Lung (tissue), 12 donors: ENCODE results near the gene PCIF1. TPM values are rescaled to one million over a fixed set of nuclear protein-coding genes. Genes with fewer than 3 reads are reported as not detected.

ENCODE experiments used
- ATAC-seq: fragments of 200-7000 bp; cut with Tn5 transposase; one replicate; pipeline ENCODE4 v1.9.1; 2020; ENCODE audit warnings: moderate number of reproducible peaks; ENCODE audit not compliant: insufficient read depth, low FRiP score
- DNase-seq, 3 donors: peaks; one replicate each; pipeline ENCODE4 v3.0.0-alpha.2; 2013 to 2017
- H3K27ac ChIP-seq, 2 donors: one replicate each; pipeline ENCODE4 v1.5.1; 2013; ENCODE audit warnings: mild to moderate bottlenecking in 2 of 2, moderate library complexity in 2 of 2, control low read depth in 1 of 2, inconsistent platforms in 1 of 2, low read depth in 1 of 2, low read length in 1 of 2
- H3K27me3 ChIP-seq, 3 donors: one replicate each; pipeline ENCODE4 v1.5.1; 2013; ENCODE audit warnings: low read length in 2 of 3; ENCODE audit not compliant: control insufficient read depth in 3 of 3, insufficient read depth in 3 of 3
- H3K36me3 ChIP-seq, 4 donors: one replicate each; pipeline ENCODE4 v1.5.1; 2013; ENCODE audit warnings: low read length in 4 of 4, mild to moderate bottlenecking in 1 of 4, moderate library complexity in 1 of 4; ENCODE audit not compliant: control insufficient read depth in 4 of 4, insufficient read depth in 4 of 4
- H3K4me1 ChIP-seq, 5 donors: one replicate each; pipeline ENCODE4 v1.5.1; 2013; ENCODE audit warnings: low read length in 5 of 5, mild to moderate bottlenecking in 2 of 5, moderate library complexity in 1 of 5; ENCODE audit not compliant: control insufficient read depth in 5 of 5, insufficient read depth in 5 of 5
- H3K4me3 ChIP-seq: one replicate; pipeline ENCODE4 v1.5.1; 2013; ENCODE audit warnings: mild to moderate bottlenecking, control low read depth, moderate library complexity
- H3K9ac ChIP-seq, 2 donors: one replicate each; pipeline ENCODE4 v1.5.1; 2013; ENCODE audit warnings: low read length in 2 of 2, control low read depth in 1 of 2; ENCODE audit not compliant: insufficient read depth in 1 of 2
- H3K9me3 ChIP-seq, 4 donors: one replicate each; pipeline ENCODE4 v1.5.1; 2013; ENCODE audit warnings: low read length in 3 of 4, mild to moderate bottlenecking in 1 of 4, moderate library complexity in 1 of 4; ENCODE audit not compliant: control insufficient read depth in 4 of 4, insufficient read depth in 3 of 4
- WGBS, 2 donors: extraction: QIAGEN DNeasy Blood & Tissue Kit; methylation state at CpG; one replicate each; pipeline ENCODE4 v1.1.7; 2013; 5-methylcytosine and 5-hydroxymethylcytosine counted together
- polyA plus RNA-seq, 2 donors: library from polyadenylated mRNA; stranded (reverse); fragments of 200-250 nt; gene quantifications; one replicate each; pipeline ENCODE4 v1.2.1, GENCODE V29; 2013
- total RNA-seq, 2 donors: library from RNA; depleted of rRNA in 1 of 2; stranded (reverse); fragments of >200 nt in 1 of 2; gene quantifications; one replicate each; pipeline ENCODE4 v1.2.1, GENCODE V29; 2014 to 2021
- TF ChIP-seq, protein P1 (sequence below): IDR thresholded peaks from 2 replicates; pipeline ENCODE4 v1.5.1; 2012; ENCODE audit warnings: mild to moderate bottlenecking; ENCODE audit errors: control extremely low read depth, extremely low read depth
- donor health status: control.
- donor health status: control.
- donor health status: Bipolar disorder and iron deficiency.
- donor health status: healthy.
- donor health status: DM: yes; HTN: yes; CAD: no.

PCIF1 gene
- total and polyA plus RNA-seq, 4 donors: 27.7 to 48.1 (median 32.0) TPM

DNA sequence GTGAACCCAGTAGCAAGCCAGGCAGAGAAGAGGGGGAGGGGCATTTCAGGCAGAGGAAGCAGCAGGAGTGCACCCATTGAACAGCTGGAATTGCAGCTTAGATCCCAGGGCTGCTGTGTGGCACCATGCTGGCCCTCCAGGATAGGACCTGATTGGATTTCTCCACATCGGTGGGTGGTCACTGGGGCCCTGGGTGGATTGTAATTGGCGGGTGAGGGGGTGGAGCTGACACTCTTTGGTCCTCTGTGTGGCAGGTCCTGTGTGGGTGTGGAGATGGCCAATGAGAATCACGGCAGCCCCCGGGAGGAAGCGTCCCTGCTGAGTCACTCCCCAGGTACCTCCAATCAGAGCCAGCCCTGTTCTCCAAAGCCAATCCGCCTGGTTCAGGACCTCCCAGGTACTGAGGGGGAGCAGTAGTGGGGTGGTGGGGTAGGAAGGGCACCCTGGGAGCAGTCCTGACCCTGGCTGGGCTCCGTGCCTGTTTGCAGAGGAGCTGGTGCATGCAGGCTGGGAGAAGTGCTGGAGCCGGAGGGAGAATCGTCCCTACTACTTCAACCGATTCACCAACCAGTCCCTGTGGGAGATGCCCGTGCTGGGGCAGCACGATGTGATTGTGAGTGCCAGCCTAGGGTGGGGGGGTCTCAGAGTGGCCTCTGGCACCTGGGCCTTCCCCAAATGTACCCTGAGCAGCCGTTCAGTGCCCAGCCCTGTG is 4.4 kb downstream of the PCIF1 start:
- peak overlapping the region in 1 of 2 donors; percentile 20 for H3K27ac ChIP-seq
- ATAC-seq (no peak), DNase-seq (no peak)
- peaks cover 0 to 3% (median under 1%) of the 10 kb centered on the region in 5 donors for H3K4me1 ChIP-seq
- TF ChIP-seq, protein P1, sequence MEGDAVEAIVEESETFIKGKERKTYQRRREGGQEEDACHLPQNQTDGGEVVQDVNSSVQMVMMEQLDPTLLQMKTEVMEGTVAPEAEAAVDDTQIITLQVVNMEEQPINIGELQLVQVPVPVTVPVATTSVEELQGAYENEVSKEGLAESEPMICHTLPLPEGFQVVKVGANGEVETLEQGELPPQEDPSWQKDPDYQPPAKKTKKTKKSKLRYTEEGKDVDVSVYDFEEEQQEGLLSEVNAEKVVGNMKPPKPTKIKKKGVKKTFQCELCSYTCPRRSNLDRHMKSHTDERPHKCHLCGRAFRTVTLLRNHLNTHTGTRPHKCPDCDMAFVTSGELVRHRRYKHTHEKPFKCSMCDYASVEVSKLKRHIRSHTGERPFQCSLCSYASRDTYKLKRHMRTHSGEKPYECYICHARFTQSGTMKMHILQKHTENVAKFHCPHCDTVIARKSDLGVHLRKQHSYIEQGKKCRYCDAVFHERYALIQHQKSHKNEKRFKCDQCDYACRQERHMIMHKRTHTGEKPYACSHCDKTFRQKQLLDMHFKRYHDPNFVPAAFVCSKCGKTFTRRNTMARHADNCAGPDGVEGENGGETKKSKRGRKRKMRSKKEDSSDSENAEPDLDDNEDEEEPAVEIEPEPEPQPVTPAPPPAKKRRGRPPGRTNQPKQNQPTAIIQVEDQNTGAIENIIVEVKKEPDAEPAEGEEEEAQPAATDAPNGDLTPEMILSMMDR: no peak
- H3K4me3 ChIP-seq: no peak overlapping the region
- H3K36me3 ChIP-seq: peaks cover 28 to 50% (median 50%) of the 10 kb centered on the region in 4 donors
- no peaks in the 10 kb centered on the region for H3K9me3 ChIP-seq
- 93 to 95% methylated on average over 13 of the region's 13 CpGs for WGBS, 2 donors
- no peak overlapping the region for H3K9ac ChIP-seq
- no peaks in the 10 kb centered on the region for H3K27me3 ChIP-seq

DNA sequence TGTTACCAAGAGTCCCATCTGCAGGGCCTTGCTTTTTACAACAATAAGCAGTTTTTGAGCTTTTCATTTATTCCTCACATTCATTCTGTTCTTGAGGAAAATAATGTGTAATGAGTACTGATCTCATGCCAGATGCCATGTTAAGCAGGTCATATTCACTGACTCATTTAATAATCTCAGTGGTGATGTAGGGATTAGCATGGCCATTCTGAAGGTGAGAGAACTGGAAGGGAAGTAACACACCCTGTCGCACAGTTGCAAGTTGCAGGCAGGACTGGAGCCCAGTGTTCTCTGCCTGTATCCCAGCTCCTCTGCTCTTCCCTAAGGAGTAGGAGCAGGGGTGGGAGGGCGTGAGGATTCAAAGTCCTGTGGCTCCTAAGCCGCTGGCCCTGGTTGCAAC is 5.6 kb downstream of the PCIF1 start:
- no peak overlapping the region for H3K27ac ChIP-seq
- no peaks in the 10 kb centered on the region for H3K27me3 ChIP-seq
- TF ChIP-seq, protein P1: no peak
- H3K36me3 ChIP-seq: peaks cover 30 to 61% (median 58%) of the 10 kb centered on the region in 4 donors
- H3K4me3 ChIP-seq: no peak overlapping the region
- no peaks in the 10 kb centered on the region for H3K9me3 ChIP-seq
- ATAC-seq (no peak), DNase-seq (no peak)
- 97 to 100% methylated on average over 3 of the region's 3 CpGs for WGBS, 2 donors
- no peak overlapping the region for H3K9ac ChIP-seq
- peaks cover 0 to 3% (median 0%) of the 10 kb centered on the region in 5 donors for H3K4me1 ChIP-seq

DNA sequence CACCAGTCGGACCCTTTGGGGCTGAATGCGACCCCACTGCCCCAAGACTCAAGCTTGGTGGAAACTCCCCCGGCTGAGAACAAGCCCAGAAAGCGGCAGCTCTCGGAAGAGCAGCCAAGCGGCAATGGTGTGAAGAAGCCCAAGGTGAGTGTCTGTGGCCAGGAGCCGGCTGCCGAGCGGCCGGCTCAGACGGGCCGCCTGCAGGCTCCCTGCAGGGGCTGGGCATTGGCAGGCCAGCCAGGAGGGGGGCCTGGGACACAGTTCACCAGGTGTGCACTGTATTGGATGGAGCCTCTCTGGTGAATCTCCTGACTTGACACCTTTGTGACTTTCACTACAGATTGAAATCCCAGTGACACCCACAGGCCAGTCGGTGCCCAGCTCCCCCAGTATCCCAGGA is 6.0 kb downstream of the PCIF1 start:
- Histone ChIP-seq H3K36me3 (peaks cover 30 to 65% (median 62%) of the 10 kb centered on the region in 4 donors), H3K27me3 (no peaks in the 10 kb centered on the region), H3K27ac (no peak overlapping the region), H3K4me1 (peaks cover 0 to 3% (median 0%) of the 10 kb centered on the region in 5 donors), H3K9me3 (no peaks in the 10 kb centered on the region), H3K4me3 (no peak overlapping the region), H3K9ac (no peak overlapping the region)
- WGBS, 2 donors: 95 to 96% methylated on average over 13 of the region's 13 CpGs
- ATAC-seq: no peak
- TF ChIP-seq, protein P1: no peak
- DNase-seq: no peak
